HG03135 (cell line): ENCODE measurements around the gene SLC22A15.
"Not testable (repeated sequence)": the region's sequence is repeated elsewhere in the genome, so short reads cannot be mapped to it uniquely, and the experiment has no call there.

Experiments used
- ATAC-seq: cut with Tn5 transposase; IDR thresholded peaks from one replicate; pipeline ENCODE4 v1.9.1; 2021; ENCODE audit warnings: mild to moderate bottlenecking, moderate library complexity; ENCODE audit not compliant: unreplicated experiment

Gene SLC22A15

GRCh38 chr1:115976062-115976920 lies at the start of gene SLC22A15:
TSS of gene SLC22A15 (plus strand) at chr1:115976513. CDS start at chr1:115976628, 115 bp downstream.
- peak; percentile 92 for ATAC-seq

- no peak for ATAC-seq
Observed at GRCh38 chr1:115927971-115928370, 48.3 kb upstream of the SLC22A15 start.

GRCh38 chr1:115929881-115930280 lies 46.4 kb upstream of the SLC22A15 start:
- ATAC-seq, result no peak

- ATAC-seq, result no peak
Observed at GRCh38 chr1:115933625-115934024, 42.7 kb upstream of the SLC22A15 start.

DNA sequence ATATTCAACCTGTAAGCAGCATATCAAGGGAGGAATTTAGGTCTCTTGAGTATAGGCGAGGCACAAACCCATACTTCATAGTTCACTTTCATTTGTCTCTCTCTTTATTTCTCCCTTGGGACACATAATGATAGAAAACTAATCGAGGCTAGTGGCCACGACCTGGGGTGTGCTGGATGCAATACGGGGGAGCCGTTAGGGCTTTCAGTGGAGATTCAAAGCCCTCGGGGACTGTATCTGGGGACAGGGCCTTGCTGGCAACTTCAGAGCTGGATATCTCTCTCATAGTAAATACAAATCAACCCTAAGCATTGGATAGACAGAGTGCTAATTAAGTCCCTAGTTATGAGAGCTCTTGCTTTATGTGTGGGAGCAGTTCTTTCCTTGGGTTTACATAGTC lies 36.9 kb upstream of the SLC22A15 start:
- ATAC-seq, result no peak

DNA sequence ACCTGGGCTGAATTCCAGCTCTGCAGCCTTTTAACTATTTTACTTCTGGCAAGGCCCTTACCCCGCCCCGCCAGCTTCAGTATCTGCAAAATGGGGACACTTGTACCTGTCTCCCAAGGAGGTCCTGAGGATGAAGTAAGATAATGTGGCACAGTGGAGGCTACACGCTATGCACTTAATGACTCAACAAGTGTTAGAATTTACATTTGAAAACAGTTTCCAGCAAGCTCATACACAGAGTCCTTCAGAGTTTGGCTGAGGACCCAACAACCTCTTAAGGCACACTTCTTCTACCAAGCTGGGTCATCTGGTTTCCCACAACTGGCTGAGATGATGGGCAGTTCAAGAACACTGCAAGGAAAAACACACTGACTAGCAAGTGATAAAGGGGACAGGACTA lies 30.2 kb upstream of the SLC22A15 start:
- no peak for ATAC-seq

GRCh38 chr1:115949156-115949555 lies 27.2 kb upstream of the SLC22A15 start:
- no peak for ATAC-seq

DNA sequence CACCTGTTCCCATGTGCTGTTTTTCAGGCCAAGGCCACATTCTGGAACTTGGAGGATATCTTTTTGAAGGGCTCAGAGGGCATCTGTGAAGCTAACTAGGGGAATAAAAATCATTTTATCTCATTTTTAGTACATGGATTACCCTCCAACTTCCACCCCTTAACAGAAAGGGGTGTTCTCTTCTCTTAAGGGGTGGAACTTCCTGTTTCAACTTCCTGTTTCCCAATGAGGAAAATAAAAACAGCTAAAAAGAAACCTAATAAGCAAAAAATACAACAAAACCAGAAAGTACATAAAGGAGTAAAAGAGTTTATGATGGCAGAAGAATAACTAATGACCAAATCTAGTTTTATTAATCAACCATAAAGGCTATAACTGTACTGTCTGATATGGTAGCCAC lies 24.8 kb upstream of the SLC22A15 start:
- no peak for ATAC-seq

DNA sequence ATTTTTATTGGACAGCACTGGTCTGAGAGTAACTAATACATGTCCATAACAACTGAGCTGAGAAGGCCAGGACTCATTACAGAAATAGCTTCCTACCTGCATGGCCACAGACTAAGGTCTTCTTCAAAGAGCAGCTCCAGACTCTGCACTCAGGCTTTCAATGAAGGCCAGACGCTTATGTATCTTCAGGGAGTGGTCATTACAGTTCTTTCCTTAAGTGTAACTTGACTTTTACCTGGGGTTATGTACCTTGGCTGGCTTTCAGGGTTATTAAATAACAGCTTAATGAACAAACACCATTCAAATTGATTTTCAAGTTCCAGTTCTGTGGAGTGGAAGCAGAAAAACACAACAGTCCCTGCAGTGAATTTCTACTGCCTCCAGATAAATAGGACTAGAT lies 23.8 kb upstream of the SLC22A15 start:
- no peak for ATAC-seq

GRCh38 chr1:115953180-115953579 lies 23.1 kb upstream of the SLC22A15 start:
- no peak for ATAC-seq

DNA sequence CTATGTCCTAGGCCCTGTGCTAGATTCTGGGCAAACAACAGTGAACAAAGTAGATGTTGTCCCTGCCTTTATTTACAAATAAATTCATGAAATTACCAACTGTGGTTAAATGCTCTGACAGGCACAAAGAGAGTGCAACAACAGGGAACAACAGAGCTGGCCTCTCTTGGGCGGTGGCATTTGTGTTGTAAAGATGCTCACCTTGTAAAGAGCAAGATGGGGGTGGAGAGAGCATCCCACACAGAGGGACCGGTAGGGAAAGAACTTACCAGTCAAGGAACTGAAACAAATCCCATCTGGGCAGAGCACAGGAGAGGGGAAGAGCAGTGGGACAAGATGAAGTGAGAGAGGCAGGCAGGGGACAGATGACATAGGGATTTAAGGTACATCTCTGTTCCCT lies 21.6 kb upstream of the SLC22A15 start:
- ATAC-seq, result no peak

GRCh38 chr1:115955228-115955627 lies 21.1 kb upstream of the SLC22A15 start:
- no peak for ATAC-seq

DNA sequence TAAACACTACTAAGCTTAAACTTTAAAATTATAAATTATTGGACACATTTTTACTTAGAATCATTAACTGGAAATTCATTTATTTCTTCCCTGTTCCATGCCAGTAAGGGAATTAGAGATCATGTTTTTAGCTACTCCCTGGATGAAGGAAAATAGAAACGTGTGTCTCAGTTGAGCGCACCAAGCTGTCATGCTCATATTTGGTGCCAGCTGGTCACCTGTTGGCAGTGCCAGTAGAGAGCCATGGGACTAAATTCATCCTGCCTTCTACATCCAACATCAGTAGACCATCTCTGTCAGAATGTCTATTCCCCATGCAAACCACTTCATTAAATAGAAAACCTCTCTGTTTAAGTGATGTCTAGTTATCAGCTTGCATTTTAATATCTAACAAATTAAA lies 17.4 kb upstream of the SLC22A15 start:
- ATAC-seq, result no peak

GRCh38 chr1:115969509-115969908 lies 6.8 kb upstream of the SLC22A15 start:
- no peak for ATAC-seq

DNA sequence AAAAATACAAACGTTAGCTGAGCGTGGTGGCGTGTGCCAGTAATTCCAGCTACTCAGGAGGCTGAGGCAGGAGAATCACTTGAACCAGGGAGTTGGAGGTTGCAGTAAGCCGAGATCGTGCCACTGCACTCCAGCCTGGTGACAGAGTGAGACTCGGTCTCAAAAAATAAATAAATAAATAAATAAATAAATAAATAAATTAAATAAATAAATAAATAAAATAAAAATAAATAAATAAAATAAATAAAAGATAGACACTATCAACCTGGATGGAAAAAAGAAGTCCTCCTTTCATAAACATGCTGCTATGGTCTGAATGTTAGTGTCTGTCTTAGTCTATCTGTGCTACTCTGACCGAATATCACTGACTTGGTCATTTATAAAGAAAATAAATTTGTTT lies 4.5 kb upstream of the SLC22A15 start:
- ATAC-seq, result not testable (repeated sequence)

- no peak for ATAC-seq
Observed at GRCh38 chr1:115973154-115973553, 3.2 kb upstream of the SLC22A15 start.

DNA sequence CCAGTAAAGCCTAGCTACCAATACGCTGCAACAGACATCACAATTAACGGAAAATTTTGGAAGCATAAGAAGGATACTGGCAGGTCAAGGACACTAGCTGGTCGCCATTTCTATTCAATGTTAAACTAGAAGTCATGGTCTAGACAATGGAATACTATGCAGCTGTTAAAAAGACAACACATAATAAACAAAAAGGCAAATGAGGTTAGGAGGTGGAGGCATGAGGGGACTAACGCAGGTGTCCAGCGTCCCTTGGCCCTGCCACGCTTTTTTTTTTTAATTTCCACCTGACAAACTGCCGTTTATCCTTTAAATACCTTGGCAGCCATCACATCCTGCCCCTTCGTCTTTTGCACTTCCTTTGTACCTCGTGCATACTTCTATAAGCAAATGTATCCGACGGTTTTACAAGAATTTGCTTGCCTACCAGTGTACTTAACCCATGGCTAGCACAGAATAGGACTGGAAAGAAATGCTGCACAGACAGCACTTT lies 698 bp upstream of the SLC22A15 start:
- ATAC-seq, result no peak

DNA sequence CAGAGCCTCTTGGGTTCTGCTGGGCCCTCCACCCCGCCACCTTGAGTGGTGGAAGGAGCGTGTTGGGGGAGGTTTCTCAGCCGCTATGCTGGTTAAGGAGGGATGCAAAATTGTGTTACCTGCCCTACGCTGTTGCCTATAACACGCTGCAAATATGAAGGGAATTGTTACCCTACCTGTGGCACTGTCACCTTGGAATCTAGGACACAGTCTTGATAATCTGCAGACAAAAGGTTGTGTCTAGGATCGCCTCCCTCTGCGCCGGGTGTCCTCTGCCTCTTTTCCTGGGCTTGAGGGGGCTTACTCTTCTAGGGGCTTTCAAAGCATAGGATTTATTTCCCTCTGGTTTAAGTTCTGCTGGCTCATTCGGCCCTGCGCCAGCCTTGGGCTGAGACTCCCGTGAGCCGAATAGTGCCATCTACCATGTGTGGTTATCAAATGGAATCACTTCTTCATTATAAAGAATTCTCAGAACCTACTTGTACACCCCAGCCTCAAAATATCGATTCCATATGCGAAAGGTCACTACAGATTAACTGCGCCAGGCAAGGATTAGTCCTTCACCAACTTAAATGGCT lies 697 bp downstream of the SLC22A15 start:
- no peak for ATAC-seq

DNA sequence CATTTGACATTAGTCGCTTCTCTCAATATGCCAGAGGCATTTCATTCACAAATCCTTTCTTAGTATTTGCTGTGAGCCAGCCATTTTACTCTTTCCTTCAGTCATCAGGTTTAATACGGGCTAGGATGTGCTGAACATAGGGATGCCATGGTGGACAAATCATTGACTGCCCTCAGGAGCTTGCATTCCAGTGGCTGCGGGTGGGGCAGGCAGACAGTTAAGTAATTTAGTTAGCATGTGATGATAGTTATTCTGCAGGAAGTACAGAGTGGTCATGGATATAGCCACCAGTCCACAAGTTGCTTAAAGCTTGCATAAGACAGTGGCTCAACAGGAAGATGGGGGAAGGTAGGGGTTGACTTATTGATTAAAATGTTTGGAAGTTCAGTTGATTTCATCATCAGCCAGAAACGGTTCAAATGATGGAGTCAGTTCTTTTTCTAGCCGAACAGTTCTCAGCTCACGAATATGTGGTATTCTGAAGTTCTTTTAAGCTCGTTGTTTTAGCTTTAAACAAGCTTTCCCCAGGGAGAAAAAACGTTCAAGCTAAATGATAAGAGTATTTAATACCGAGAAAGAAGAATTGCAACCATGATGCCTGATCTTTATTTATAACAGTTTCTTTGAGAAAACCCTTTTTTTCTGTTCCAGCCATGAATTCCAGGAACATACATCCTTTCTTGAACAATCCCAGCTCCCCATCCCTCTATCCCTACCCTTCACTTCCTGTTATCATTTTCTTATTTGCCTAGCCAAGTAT lies 1.4 kb downstream of the SLC22A15 start:
- ATAC-seq, result no peak

GRCh38 chr1:115978292-115978941 lies 2.1 kb downstream of the SLC22A15 start:
- ATAC-seq, result no peak

GRCh38 chr1:115980156-115980555 lies 3.8 kb downstream of the SLC22A15 start:
- ATAC-seq, result no peak
